OCI-LY1 (cell line): ENCODE measurements around the gene DUSP3.
A peak's percentile ranks its signal among the peaks of the same experiment; 100 is the strongest.

Experiments
- EZH2 ChIP-seq: fragments of 200-600 bp; sonication (generic), shearing (Covaris generic); IDR thresholded peaks from 2 replicates; pipeline ENCODE4 v1.8.0; 2017; ENCODE audit warnings: borderline replicate concordance, mixed run types, mild to moderate bottlenecking, antibody characterized with exemption, low read length, moderate library complexity, mixed read lengths
- TF ChIP-seq, protein P1 (sequence below): fragments of 200-600 bp; sonication (generic), shearing (Covaris generic); IDR thresholded peaks from 2 replicates; pipeline ENCODE4 v1.5.1; 2017; ENCODE audit warnings: mild to moderate bottlenecking, antibody characterized with exemption, low read length, moderate library complexity, mixed read lengths

DNA sequence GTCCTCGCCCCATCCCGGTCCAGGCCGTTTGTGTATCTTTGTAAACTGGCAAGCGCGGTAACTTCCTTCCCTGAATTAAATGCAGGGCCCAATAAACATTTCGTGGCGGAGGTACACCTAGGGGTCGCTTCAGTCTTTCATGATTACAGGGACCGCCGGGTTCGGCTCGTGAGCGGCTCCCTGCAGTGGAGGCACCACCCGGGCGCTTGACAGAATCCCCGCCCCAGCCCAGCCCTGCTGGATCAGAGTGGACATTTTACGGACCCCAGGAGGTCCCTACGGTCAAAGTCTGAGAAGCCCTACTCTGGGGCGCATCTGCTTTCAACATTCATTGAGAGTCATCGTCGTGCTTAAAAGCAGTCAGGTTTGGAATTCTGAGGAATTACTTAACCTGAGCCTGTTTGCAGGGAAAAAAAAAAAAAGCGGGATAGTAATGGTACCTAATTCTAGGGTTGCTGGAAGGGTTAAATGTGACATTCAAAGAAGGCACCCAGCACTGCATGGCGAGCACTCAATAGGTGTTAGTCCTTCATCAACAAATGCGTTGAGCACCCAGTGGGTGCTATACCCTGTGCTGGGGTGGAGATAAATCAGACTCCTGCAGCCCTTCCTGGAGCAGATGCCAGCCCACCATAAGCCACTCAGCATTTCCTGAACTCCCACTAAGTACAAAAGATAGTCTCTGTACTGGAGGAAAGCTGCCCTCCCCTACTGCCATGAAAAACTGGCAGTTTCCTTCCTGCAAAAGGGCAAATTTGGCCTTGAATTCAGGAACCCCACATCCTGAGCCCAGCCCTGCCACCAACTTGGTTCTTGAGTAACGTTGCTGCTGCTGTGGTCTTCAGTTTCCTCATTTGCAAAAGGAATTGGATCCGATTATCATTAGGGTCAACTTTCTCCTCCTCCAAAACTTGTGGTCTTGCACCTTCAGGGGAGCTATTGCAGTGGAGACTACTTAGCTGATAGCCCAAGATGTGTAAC, 658 bp upstream of the DUSP3 start:
- TF ChIP-seq, protein P1, sequence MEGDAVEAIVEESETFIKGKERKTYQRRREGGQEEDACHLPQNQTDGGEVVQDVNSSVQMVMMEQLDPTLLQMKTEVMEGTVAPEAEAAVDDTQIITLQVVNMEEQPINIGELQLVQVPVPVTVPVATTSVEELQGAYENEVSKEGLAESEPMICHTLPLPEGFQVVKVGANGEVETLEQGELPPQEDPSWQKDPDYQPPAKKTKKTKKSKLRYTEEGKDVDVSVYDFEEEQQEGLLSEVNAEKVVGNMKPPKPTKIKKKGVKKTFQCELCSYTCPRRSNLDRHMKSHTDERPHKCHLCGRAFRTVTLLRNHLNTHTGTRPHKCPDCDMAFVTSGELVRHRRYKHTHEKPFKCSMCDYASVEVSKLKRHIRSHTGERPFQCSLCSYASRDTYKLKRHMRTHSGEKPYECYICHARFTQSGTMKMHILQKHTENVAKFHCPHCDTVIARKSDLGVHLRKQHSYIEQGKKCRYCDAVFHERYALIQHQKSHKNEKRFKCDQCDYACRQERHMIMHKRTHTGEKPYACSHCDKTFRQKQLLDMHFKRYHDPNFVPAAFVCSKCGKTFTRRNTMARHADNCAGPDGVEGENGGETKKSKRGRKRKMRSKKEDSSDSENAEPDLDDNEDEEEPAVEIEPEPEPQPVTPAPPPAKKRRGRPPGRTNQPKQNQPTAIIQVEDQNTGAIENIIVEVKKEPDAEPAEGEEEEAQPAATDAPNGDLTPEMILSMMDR: peak; percentile 46
- no peak for TF ChIP-seq EZH2
